ENCODE data around the gene UBLCP1.

Gene UBLCP1

DNA sequence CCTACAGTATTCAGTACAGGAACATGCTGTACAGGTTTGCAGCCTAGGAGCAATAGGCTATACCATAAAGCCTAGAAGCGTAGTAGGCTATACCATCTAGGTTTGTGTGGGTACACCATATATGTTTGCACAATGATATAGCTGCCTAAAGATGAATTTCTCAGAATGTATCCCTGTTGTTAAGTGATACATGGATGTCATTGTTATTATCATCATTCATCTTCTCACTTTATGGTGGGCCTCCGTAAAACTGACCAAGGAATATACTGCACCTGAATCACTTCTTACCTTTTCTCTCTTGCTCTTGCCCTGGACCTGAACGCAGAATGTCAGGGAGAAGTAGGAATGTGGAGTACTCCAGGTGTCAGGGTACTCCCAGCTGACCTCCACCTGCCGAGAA is 55.4 kb downstream of the UBLCP1 start:
- WGBS, 2 donors (ENCODE audit: extremely low coverage in 2 of 2, insufficient read length in 2 of 2, insufficient replicate concordance in 1 of 2), result no CpG with 5 or more reads among the region's 4 CpGs
- Histone ChIP-seq H2BK5ac (ENCODE audit: low read length) (no peak overlapping the region), H2BK15ac (ENCODE audit: low read length) (no peak overlapping the region), H2BK120ac (ENCODE audit: low read depth, low read length) (no peak overlapping the region), H4K91ac (ENCODE audit: low read depth, low read length, poor library complexity) (no peak overlapping the region), H3K18ac (ENCODE audit: low read length) (no peak overlapping the region), H3K23ac (ENCODE audit: low read depth, low read length, poor library complexity) (no peak overlapping the region), H2AFZ (ENCODE audit: low read length) (no peak overlapping the region), H3K4me1 (ENCODE audit: control insufficient read depth in 2 of 2, insufficient read depth in 1 of 2, low read depth in 1 of 2, low read length in 2 of 2) (no peaks in the 10 kb centered on the region), H2BK12ac (ENCODE audit: low read length) (no peak overlapping the region), H3K9me3 (replicated peaks in 1 of 2; ENCODE audit: control insufficient read depth in 2 of 2, insufficient read depth in 1 of 2, low read depth in 1 of 2, low read length in 2 of 2) (no peaks in the 10 kb centered on the region), H3K36me3 (replicated peaks in 1 of 2; ENCODE audit: control insufficient read depth in 2 of 2, insufficient read depth in 2 of 2, low read length in 2 of 2) (no peaks in the 10 kb centered on the region), H4K8ac (ENCODE audit: low read depth, low read length) (no peak overlapping the region), H3K27me3 (ENCODE audit: control insufficient read depth in 3 of 3, insufficient read depth in 3 of 3, low read depth in 1 of 3, low read length in 3 of 3) (peaks cover 0 to 10% (median 0%) of the 10 kb centered on the region in 3 experiments), H3K4ac (ENCODE audit: low read length) (no peak overlapping the region), H3K14ac (ENCODE audit: low read length) (no peak overlapping the region), H3K79me1 (ENCODE audit: low read depth, low read length) (no peaks in the 10 kb centered on the region), H3K4me3 (ENCODE audit: low read length in 2 of 2) (no peak overlapping the region), H3K9ac (ENCODE audit: low read depth, low read length, poor library complexity) (no peak overlapping the region), H3K4me2 (ENCODE audit: insufficient read depth, low read length, poor library complexity, severe bottlenecking) (no peak overlapping the region), H2AK5ac (ENCODE audit: low read depth, low read length) (no peak overlapping the region), H3K27ac (replicated peaks; ENCODE audit: low read length) (no peak overlapping the region)
- DNase-seq (ENCODE audit: low spot score), result no peak

DNA sequence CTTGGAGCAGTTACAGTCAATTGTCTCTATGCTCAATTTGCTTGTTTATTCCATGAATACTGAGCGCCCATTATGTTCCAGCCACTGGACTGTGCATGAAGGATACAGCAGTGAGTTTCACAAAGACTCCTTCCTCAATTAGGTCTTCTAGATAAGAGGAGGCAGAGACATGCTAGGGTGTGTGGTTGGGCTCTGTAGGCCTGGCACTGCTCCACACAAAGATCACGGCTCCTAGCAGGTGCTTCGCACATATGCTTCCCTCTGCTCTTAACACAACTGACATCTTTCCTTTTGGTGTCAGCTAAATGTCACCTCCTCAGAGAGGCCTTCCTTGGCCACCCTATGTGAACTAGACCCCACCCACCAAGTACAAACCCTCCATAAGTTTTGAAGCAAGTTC is 56.3 kb downstream of the UBLCP1 start:
- peaks cover 0 to 4% (median 0%) of the 10 kb centered on the region in 3 experiments for H3K27me3 ChIP-seq (ENCODE audit: control insufficient read depth in 3 of 3, insufficient read depth in 3 of 3, low read depth in 1 of 3, low read length in 3 of 3)
- H3K27ac ChIP-seq (replicated peaks; ENCODE audit: low read length), result no peak overlapping the region
- no peak overlapping the region for H3K4me3 ChIP-seq (ENCODE audit: low read length in 2 of 2)
- no peak overlapping the region for H2BK15ac ChIP-seq (ENCODE audit: low read length)
- H4K8ac ChIP-seq (ENCODE audit: low read depth, low read length), result no peak overlapping the region
- no peak overlapping the region for H2BK5ac ChIP-seq (ENCODE audit: low read length)
- H3K36me3 ChIP-seq (replicated peaks in 1 of 2; ENCODE audit: control insufficient read depth in 2 of 2, insufficient read depth in 2 of 2, low read length in 2 of 2), result no peaks in the 10 kb centered on the region
- H3K4ac ChIP-seq (ENCODE audit: low read length), result no peak overlapping the region
- H3K23ac ChIP-seq (ENCODE audit: low read depth, low read length, poor library complexity), result no peak overlapping the region
- H3K14ac ChIP-seq (ENCODE audit: low read length), result no peak overlapping the region
- H3K18ac ChIP-seq (ENCODE audit: low read length), result no peak overlapping the region
- H3K79me1 ChIP-seq (ENCODE audit: low read depth, low read length), result no peaks in the 10 kb centered on the region
- no peak overlapping the region for H3K4me2 ChIP-seq (ENCODE audit: insufficient read depth, low read length, poor library complexity, severe bottlenecking)
- H2BK120ac ChIP-seq (ENCODE audit: low read depth, low read length), result no peak overlapping the region
- no peaks in the 10 kb centered on the region for H3K4me1 ChIP-seq (ENCODE audit: control insufficient read depth in 2 of 2, insufficient read depth in 1 of 2, low read depth in 1 of 2, low read length in 2 of 2)
- no peak for DNase-seq (ENCODE audit: low spot score)
- H4K91ac ChIP-seq (ENCODE audit: low read depth, low read length, poor library complexity), result no peak overlapping the region
- H3K9ac ChIP-seq (ENCODE audit: low read depth, low read length, poor library complexity), result no peak overlapping the region
- H2AFZ ChIP-seq (ENCODE audit: low read length), result no peak overlapping the region
- H2AK5ac ChIP-seq (ENCODE audit: low read depth, low read length), result no peak overlapping the region
- no peak overlapping the region for H2BK12ac ChIP-seq (ENCODE audit: low read length)
- no peaks in the 10 kb centered on the region for H3K9me3 ChIP-seq (replicated peaks in 1 of 2; ENCODE audit: control insufficient read depth in 2 of 2, insufficient read depth in 1 of 2, low read depth in 1 of 2, low read length in 2 of 2)
- WGBS, 2 donors (ENCODE audit: extremely low coverage in 2 of 2, insufficient read length in 2 of 2, insufficient replicate concordance in 1 of 2), result no CpG with 5 or more reads among the region's 3 CpGs

DNA sequence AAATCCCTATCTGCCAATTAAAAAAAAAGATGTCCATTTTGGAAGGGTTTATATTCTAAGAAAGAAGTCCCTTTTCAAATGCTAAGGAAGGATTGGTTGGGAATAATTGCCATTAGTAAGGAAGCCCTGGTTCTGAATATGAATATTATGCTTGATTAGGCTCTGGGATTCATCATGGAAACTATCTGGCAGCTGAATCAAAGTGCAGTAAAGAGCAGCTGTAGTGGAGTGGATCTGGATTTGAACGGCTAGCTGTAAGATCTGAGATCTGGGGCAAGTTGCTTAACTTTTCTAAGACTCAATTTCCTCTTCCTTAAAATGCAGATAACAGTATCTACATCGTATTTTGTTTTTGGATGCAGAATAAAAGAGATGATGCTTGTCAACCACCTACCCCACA is 56.7 kb downstream of the UBLCP1 start:
- Histone ChIP-seq H3K36me3 (replicated peaks in 1 of 2; ENCODE audit: control insufficient read depth in 2 of 2, insufficient read depth in 2 of 2, low read length in 2 of 2) (no peaks in the 10 kb centered on the region), H2BK15ac (ENCODE audit: low read length) (no peak overlapping the region), H2AK5ac (ENCODE audit: low read depth, low read length) (no peak overlapping the region), H3K18ac (ENCODE audit: low read length) (no peak overlapping the region), H3K79me1 (ENCODE audit: low read depth, low read length) (no peaks in the 10 kb centered on the region), H3K4me3 (ENCODE audit: low read length in 2 of 2) (no peak overlapping the region), H3K9ac (ENCODE audit: low read depth, low read length, poor library complexity) (no peak overlapping the region), H2BK5ac (ENCODE audit: low read length) (no peak overlapping the region), H3K23ac (ENCODE audit: low read depth, low read length, poor library complexity) (no peak overlapping the region), H4K91ac (ENCODE audit: low read depth, low read length, poor library complexity) (no peak overlapping the region), H2BK12ac (ENCODE audit: low read length) (no peak overlapping the region), H3K14ac (ENCODE audit: low read length) (no peak overlapping the region), H3K27ac (replicated peaks; ENCODE audit: low read length) (no peak overlapping the region), H2BK120ac (ENCODE audit: low read depth, low read length) (no peak overlapping the region), H3K4me2 (ENCODE audit: insufficient read depth, low read length, poor library complexity, severe bottlenecking) (no peak overlapping the region), H3K27me3 (ENCODE audit: control insufficient read depth in 3 of 3, insufficient read depth in 3 of 3, low read depth in 1 of 3, low read length in 3 of 3) (peaks cover 0 to 4% (median 0%) of the 10 kb centered on the region in 3 experiments), H2AFZ (ENCODE audit: low read length) (no peak overlapping the region), H3K9me3 (replicated peaks in 1 of 2; ENCODE audit: control insufficient read depth in 2 of 2, insufficient read depth in 1 of 2, low read depth in 1 of 2, low read length in 2 of 2) (no peaks in the 10 kb centered on the region), H4K8ac (ENCODE audit: low read depth, low read length) (no peak overlapping the region), H3K4me1 (ENCODE audit: control insufficient read depth in 2 of 2, insufficient read depth in 1 of 2, low read depth in 1 of 2, low read length in 2 of 2) (no peaks in the 10 kb centered on the region), H3K4ac (ENCODE audit: low read length) (no peak overlapping the region)
- no CpG with 5 or more reads among the region's 2 CpGs for WGBS, 2 donors (ENCODE audit: extremely low coverage in 2 of 2, insufficient read length in 2 of 2, insufficient replicate concordance in 1 of 2)
- DNase-seq (ENCODE audit: low spot score), result no peak

DNA sequence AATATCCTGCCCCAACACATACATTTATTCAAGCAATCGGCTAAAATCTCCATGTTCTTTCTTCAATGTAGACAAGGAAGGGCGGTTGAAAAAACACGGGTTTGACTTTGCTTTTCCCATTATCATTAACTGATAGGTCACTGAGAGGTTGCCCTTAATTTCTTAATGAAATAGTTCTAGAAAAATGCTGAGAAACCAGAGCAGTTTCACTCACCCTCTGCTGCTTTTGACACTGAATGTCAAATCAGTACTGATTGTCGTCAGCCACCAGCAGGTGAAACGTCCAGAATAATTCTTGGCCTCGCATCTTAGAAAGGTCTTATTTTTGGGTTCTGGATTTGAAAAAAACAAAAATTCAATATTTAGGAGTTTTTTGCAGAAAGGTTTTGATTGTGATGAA is 59.1 kb downstream of the UBLCP1 start:
- H3K9ac ChIP-seq (ENCODE audit: low read depth, low read length, poor library complexity), result no peak overlapping the region
- no peak overlapping the region for H2AK5ac ChIP-seq (ENCODE audit: low read depth, low read length)
- no peak overlapping the region for H2AFZ ChIP-seq (ENCODE audit: low read length)
- H2BK120ac ChIP-seq (ENCODE audit: low read depth, low read length), result no peak overlapping the region
- no peaks in the 10 kb centered on the region for H3K9me3 ChIP-seq (replicated peaks in 1 of 2; ENCODE audit: control insufficient read depth in 2 of 2, insufficient read depth in 1 of 2, low read depth in 1 of 2, low read length in 2 of 2)
- no peak overlapping the region for H3K4me2 ChIP-seq (ENCODE audit: insufficient read depth, low read length, poor library complexity, severe bottlenecking)
- H4K91ac ChIP-seq (ENCODE audit: low read depth, low read length, poor library complexity), result no peak overlapping the region
- no peaks in the 10 kb centered on the region for H3K79me1 ChIP-seq (ENCODE audit: low read depth, low read length)
- no peak overlapping the region for H2BK5ac ChIP-seq (ENCODE audit: low read length)
- H2BK15ac ChIP-seq (ENCODE audit: low read length), result no peak overlapping the region
- H3K18ac ChIP-seq (ENCODE audit: low read length), result no peak overlapping the region
- no peaks in the 10 kb centered on the region for H3K36me3 ChIP-seq (replicated peaks in 1 of 2; ENCODE audit: control insufficient read depth in 2 of 2, insufficient read depth in 2 of 2, low read length in 2 of 2)
- no peaks in the 10 kb centered on the region for H3K4me1 ChIP-seq (ENCODE audit: control insufficient read depth in 2 of 2, insufficient read depth in 1 of 2, low read depth in 1 of 2, low read length in 2 of 2)
- H3K4me3 ChIP-seq (ENCODE audit: low read length in 2 of 2), result no peak overlapping the region
- H3K4ac ChIP-seq (ENCODE audit: low read length), result no peak overlapping the region
- no peak overlapping the region for H3K14ac ChIP-seq (ENCODE audit: low read length)
- H3K27ac ChIP-seq (replicated peaks; ENCODE audit: low read length), result no peak overlapping the region
- no CpG with 5 or more reads among the region's 6 CpGs for WGBS, 2 donors (ENCODE audit: extremely low coverage in 2 of 2, insufficient read length in 2 of 2, insufficient replicate concordance in 1 of 2)
- H2BK12ac ChIP-seq (ENCODE audit: low read length), result no peak overlapping the region
- no peak for DNase-seq (ENCODE audit: low spot score)
- H3K27me3 ChIP-seq (ENCODE audit: control insufficient read depth in 3 of 3, insufficient read depth in 3 of 3, low read depth in 1 of 3, low read length in 3 of 3), result peaks cover 0 to 3% (median 0%) of the 10 kb centered on the region in 3 experiments
- H3K23ac ChIP-seq (ENCODE audit: low read depth, low read length, poor library complexity), result no peak overlapping the region
- H4K8ac ChIP-seq (ENCODE audit: low read depth, low read length), result no peak overlapping the region

All from neuronal stem cell (in vitro differentiated cells).